ES-I3 (cell line): ENCODE measurements around the gene JUN.

Experiments
- H3K36me3 ChIP-seq: 2 replicates; pipeline ENCODE4 v1.6.1; 2013; ENCODE audit warnings: mild to moderate bottlenecking, low read length, control low read depth, moderate library complexity; ENCODE audit not compliant: insufficient read depth
- H3K4me1 ChIP-seq: 2 replicates; pipeline ENCODE4 v1.6.1; 2013; ENCODE audit warnings: mild to moderate bottlenecking, control low read depth, low read length; ENCODE audit not compliant: insufficient read depth
- H3K9ac ChIP-seq: 2 replicates; pipeline ENCODE4 v1.6.1; 2013; ENCODE audit warnings: low read depth, mild to moderate bottlenecking, low read length, moderate library complexity
- H3K9me3 ChIP-seq: 2 replicates; pipeline ENCODE4 v1.6.1; 2013; ENCODE audit warnings: mild to moderate bottlenecking, low read length, moderate library complexity; ENCODE audit not compliant: control insufficient read depth, insufficient read depth

The JUN gene

GRCh38 chr1:58768191-58768731, 15.6 kb downstream of the JUN start:
- no peak overlapping the region for H3K9ac ChIP-seq
- H3K36me3 ChIP-seq: no peaks in the 10 kb centered on the region
- H3K4me1 ChIP-seq: peaks cover 6% of the 10 kb centered on the region; the same call in 1 of the 2 replicates
- no peaks in the 10 kb centered on the region for H3K9me3 ChIP-seq

- 0 out of 2 replicates have a peak, but pooled peaks cover 4% of the 10 kb centered on the region for H3K4me1 ChIP-seq
- no peak overlapping the region for H3K9ac ChIP-seq
- no peaks in the 10 kb centered on the region for H3K36me3 ChIP-seq
- H3K9me3 ChIP-seq: no peaks in the 10 kb centered on the region
Measured at GRCh38 chr1:58767143-58767542, 16.7 kb downstream of the JUN start.

GRCh38 chr1:58765441-58765840, 18.4 kb downstream of the JUN start:
- Histone ChIP-seq H3K36me3 (no peaks in the 10 kb centered on the region), H3K9me3 (no peaks in the 10 kb centered on the region), H3K9ac (no peak overlapping the region), H3K4me1 (0 out of 2 replicates have a peak, but pooled peaks cover 4% of the 10 kb centered on the region)

- H3K4me1 ChIP-seq: 0 out of 2 replicates have a peak, but pooled peaks cover 4% of the 10 kb centered on the region
- H3K9ac ChIP-seq: no peak overlapping the region
- no peaks in the 10 kb centered on the region for H3K9me3 ChIP-seq
- H3K36me3 ChIP-seq: no peaks in the 10 kb centered on the region
Measured at GRCh38 chr1:58765006-58765405, 18.8 kb downstream of the JUN start.

GRCh38 chr1:58764294-58764978, 19.4 kb downstream of the JUN start:
- H3K4me1 ChIP-seq: 0 out of 2 replicates have a peak, but pooled peaks cover 4% of the 10 kb centered on the region
- no peaks in the 10 kb centered on the region for H3K36me3 ChIP-seq
- no peaks in the 10 kb centered on the region for H3K9me3 ChIP-seq
- no peak overlapping the region for H3K9ac ChIP-seq

- Histone ChIP-seq H3K4me1 (0 out of 2 replicates have a peak, but pooled peaks cover 4% of the 10 kb centered on the region), H3K36me3 (no peaks in the 10 kb centered on the region), H3K9me3 (no peaks in the 10 kb centered on the region), H3K9ac (no peak overlapping the region)
Measured at GRCh38 chr1:58763214-58763613, 20.6 kb downstream of the JUN start.

DNA sequence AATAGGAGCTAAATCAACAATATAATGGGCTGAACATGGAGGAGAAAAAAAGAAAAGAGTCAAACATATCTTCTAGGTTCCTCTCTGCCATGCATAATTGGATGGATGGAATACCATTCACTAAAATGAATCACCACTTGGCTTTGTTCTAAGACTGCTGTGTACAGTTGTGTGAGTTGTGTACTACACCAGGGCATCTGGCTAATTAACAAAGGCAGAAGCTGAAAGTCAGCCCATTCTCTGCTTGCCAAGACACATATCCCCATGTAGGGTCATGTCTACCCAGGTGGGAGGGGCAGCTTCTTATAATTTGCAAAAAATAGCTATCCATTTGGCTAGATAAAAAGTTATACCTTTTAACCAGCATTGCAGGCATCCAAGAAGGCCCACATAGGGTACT, 21.0 kb downstream of the JUN start:
- 0 out of 2 replicates have a peak, but pooled peaks cover 4% of the 10 kb centered on the region for H3K4me1 ChIP-seq
- no peak overlapping the region for H3K9ac ChIP-seq
- H3K9me3 ChIP-seq: no peaks in the 10 kb centered on the region
- no peaks in the 10 kb centered on the region for H3K36me3 ChIP-seq

DNA sequence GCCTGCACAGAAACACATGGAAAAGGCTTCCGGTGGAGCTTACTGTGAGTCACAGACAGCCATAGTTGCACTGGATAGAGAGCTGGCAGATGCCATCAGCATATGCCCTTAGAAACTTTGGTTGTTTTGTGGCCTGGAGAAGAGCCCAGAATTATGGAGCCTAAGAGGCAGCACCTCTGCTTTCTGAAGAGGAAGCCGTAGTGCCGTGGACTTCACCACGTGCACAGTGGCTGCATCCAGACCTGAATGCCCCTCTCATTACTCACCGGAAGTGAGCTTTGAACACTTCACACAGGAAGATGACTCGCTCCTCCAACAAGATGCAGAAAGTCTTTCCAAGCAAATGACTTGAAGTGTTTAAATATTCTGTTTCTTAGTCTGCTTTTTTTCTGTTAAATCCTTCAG, 28.4 kb downstream of the JUN start:
- Histone ChIP-seq H3K4me1 (peaks cover 12% of the 10 kb centered on the region), H3K36me3 (no peaks in the 10 kb centered on the region), H3K9ac (no peak overlapping the region), H3K9me3 (no peaks in the 10 kb centered on the region)

DNA sequence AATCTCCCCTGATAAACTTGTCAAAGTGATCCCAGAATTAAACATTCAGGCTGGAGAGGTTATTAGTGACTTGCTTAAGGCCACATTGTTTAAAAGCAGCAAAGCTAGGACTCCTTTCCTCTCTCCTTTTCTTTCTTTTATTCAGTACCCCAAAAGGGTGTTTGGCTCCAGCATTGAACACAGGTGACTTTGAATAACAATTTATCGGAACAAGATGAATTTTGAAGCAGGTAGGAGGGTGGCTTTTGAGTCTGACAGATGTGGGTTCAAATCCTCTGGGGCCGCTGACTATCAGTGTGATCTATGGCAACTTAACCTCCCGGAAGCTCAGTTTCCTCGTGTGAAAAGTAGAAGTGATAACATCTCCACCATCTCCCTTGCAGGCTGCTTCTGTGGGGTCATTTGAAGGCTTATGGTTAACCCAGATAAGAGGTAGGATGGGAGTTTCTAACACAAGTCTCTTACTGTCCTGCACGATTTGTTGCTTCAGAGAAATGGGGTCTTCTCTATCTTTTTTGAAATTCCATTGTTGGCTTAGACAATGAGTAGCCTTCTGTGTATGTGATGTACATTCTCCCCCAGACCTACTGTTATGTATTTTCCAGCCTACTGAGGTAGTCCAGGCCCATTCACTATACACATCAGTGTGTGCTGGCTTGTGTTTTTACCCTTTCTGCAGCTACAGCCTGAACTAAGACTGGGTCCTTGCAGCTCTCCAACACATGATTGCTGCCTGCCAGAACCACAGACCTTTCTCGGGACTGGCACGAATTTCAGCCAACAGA, 29.0 kb downstream of the JUN start:
- no peaks in the 10 kb centered on the region for H3K36me3 ChIP-seq
- H3K9me3 ChIP-seq: no peaks in the 10 kb centered on the region
- no peak overlapping the region for H3K9ac ChIP-seq
- peaks cover 12% of the 10 kb centered on the region for H3K4me1 ChIP-seq

DNA sequence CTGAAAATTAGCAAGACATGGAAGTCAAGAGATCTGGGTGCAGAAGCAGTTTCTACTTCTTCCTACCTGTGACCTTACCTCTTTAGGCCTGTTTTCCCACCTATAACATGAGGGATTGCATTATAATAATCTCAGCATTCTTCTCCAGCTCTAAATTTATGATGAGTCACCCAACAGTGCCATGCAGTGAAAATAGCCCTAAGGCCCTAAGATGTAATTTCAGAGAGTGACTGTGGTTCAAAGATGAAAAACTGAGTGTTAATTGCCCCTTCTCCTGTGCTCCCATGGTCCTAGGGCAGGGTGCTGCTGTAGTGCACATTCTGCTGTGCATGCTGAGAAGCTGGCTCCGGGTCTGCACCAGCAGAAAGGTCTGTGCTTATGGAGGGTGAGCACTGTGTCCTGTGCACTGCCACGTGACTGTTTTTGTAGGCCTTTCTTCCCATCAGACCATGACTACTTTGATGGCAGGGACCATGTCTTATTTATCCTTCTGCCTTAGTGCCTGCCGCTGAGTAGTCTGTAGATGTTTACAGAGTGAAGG, 29.7 kb downstream of the JUN start:
- Histone ChIP-seq H3K9me3 (no peaks in the 10 kb centered on the region), H3K36me3 (no peaks in the 10 kb centered on the region), H3K9ac (no peak overlapping the region), H3K4me1 (peaks cover 17% of the 10 kb centered on the region)

GRCh38 chr1:58753431-58753866, 30.4 kb downstream of the JUN start:
- Histone ChIP-seq H3K9ac (no peak overlapping the region), H3K9me3 (no peaks in the 10 kb centered on the region), H3K4me1 (peaks cover 17% of the 10 kb centered on the region), H3K36me3 (no peaks in the 10 kb centered on the region)

GRCh38 chr1:58749646-58750045, 34.2 kb downstream of the JUN start:
- H3K36me3 ChIP-seq: no peaks in the 10 kb centered on the region
- peaks cover 5% of the 10 kb centered on the region; the same call in 1 of the 2 replicates for H3K4me1 ChIP-seq
- no peak overlapping the region for H3K9ac ChIP-seq
- no peaks in the 10 kb centered on the region for H3K9me3 ChIP-seq

DNA sequence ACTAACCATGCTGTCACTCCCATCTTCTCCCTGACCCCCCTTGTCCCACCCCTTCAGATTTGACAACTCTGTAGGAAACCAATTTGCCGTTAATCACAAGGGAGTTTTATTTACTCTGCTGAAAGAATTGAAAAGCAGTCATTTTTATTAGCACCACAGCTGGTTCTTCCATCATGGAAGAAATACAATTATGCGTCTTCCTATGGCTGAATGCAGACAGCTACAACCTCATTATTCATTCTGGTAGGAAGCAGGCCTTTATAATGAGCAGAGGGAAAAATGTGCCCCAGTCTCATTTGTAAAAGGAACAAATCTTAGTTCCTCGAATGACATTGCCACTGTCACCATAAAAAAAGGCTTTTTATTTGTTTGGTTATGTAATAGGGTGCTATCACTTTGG, 35.2 kb downstream of the JUN start:
- Histone ChIP-seq H3K36me3 (no peaks in the 10 kb centered on the region), H3K9me3 (no peaks in the 10 kb centered on the region), H3K9ac (no peak overlapping the region), H3K4me1 (peaks cover 5% of the 10 kb centered on the region; the same call in 1 of the 2 replicates)

- H3K9ac ChIP-seq: no peak overlapping the region
- no peaks in the 10 kb centered on the region for H3K36me3 ChIP-seq
- H3K9me3 ChIP-seq: no peaks in the 10 kb centered on the region
- H3K4me1 ChIP-seq: peaks cover 5% of the 10 kb centered on the region; the same call in 1 of the 2 replicates
Measured at GRCh38 chr1:58746757-58747156, 37.1 kb downstream of the JUN start.
